K562 (cell line): ENCODE results near the gene SIGLEC7.

ENCODE experiments used
- CBX1 ChIP-seq: sonication (generic); IDR thresholded peaks from 2 replicates; pipeline ENCODE4 v1.6.1; 2016; ENCODE audit warnings: antibody characterized with exemption, low read depth, mild to moderate bottlenecking
- ELF4 ChIP-seq: fragments of 450-650 bp; formaldehyde crosslinking; IDR thresholded peaks from 2 replicates; pipeline ENCODE4 v1.4.0; 2022; ENCODE audit warnings: missing genetic modification characterization
- HSF4 ChIP-seq: fragments of 250-450 bp; sonication (Bioruptor Pico); IDR thresholded peaks from 2 replicates; pipeline ENCODE4 v2.1.2; 2022; ENCODE audit warnings: mild to moderate bottlenecking, moderate library complexity, borderline replicate concordance
- MLLT1 ChIP-seq, 2 experiments: fragments of 450-650 bp; IDR thresholded peaks; 2 replicates each; pipeline ENCODE4 v1.6.1; 2016
- NCOA1 ChIP-seq: fragments of 450-650 bp; IDR thresholded peaks from 2 replicates; pipeline ENCODE4 v1.6.1; 2016; ENCODE audit warnings: low read depth
- POLR2AphosphoS5 ChIP-seq: IDR thresholded peaks from 2 replicates; pipeline ENCODE4 v1.6.1; 2011; ENCODE audit warnings: mild to moderate bottlenecking, low read depth, low read length, moderate library complexity; ENCODE audit not compliant: control insufficient read depth, insufficient read depth
- PRMT5 ChIP-seq: sonication (generic); formaldehyde crosslinking; IDR thresholded peaks from 2 replicates; pipeline ENCODE4 v1.5.0; 2020; ENCODE audit warnings: missing genetic modification reagents
- SREBF1 ChIP-seq: fragments of 150-350 bp; IDR thresholded peaks from 2 replicates; pipeline ENCODE4 v1.6.1; 2014; ENCODE audit warnings: antibody characterized with exemption, low read depth, low read length, borderline replicate concordance
- SRSF1 ChIP-seq: fragments of 200-400 bp; formaldehyde crosslinking; IDR thresholded peaks from 2 replicates; pipeline ENCODE4 v1.6.1; 2017; ENCODE audit warnings: mild to moderate bottlenecking, low read depth, low read length, moderate library complexity
- ZKSCAN1 ChIP-seq: fragments of 150-350 bp; IDR thresholded peaks from 2 replicates; pipeline ENCODE4 v1.6.1; 2016; ENCODE audit warnings: low read depth, low read length
- ZNF589 ChIP-seq: fragments of 200-800 bp; sonication (Bioruptor generic); IDR thresholded peaks from 2 replicates; pipeline ENCODE4 v1.6.1; 2016; ENCODE audit warnings: low read depth, missing genetic modification characterization, missing compliant biosample characterization
- TF ChIP-seq, protein P1 (sequence below): sonication (generic); formaldehyde crosslinking; IDR thresholded peaks from 2 replicates; pipeline ENCODE4 v1.8.0; 2023; ENCODE audit warnings: mild to moderate bottlenecking, missing genetic modification reagents
- TF ChIP-seq, protein P2 (sequence below): fragments of 450-650 bp; IDR thresholded peaks from 2 replicates; pipeline ENCODE4 v1.6.1; 2018; ENCODE audit not compliant: partially characterized antibody
- TF ChIP-seq, protein P3 (sequence below): fragments of 250-450 bp; sonication (Bioruptor Pico); IDR thresholded peaks from 2 replicates; pipeline ENCODE4 v1.4.0; 2020; ENCODE audit warnings: mild to moderate bottlenecking, moderate library complexity

DNA sequence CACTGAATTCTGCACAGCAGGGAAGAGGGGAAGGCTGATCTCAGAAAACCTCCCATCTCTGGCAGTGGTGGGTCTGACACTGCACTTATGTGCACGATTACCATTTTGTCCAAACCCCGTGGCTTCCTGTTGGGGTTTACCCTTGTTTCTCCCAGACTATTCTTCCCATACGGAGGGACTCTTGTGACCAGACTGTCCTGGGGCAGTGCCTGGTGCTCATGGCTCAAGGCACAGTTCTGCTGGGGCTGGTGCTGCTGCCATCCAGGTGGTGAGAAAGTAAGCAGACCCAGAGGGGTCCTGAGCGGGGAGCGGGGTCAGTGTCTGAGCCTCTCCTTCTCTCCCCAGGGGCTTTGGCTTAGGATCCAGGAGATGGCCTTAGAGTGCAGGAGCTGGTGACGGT lies 22.5 kb upstream of the SIGLEC7 start:
- TF ChIP-seq PRMT5 (CRISPR knock-in tag) (no peak), HSF4 (CRISPR knock-in tag) (no peak), MLLT1 (IDR thresholded peaks at IDR 0.05) (no peak), SREBF1 (no peak), ELF4 (CRISPR knock-in tag) (no peak), POLR2AphosphoS5 (no peak), NCOA1 (no peak), CBX1 (no peak), SRSF1 (no peak), ZKSCAN1 (no peak), ZNF589 (CRISPR knock-in tag) (no peak)
- TF ChIP-seq, protein P1, sequence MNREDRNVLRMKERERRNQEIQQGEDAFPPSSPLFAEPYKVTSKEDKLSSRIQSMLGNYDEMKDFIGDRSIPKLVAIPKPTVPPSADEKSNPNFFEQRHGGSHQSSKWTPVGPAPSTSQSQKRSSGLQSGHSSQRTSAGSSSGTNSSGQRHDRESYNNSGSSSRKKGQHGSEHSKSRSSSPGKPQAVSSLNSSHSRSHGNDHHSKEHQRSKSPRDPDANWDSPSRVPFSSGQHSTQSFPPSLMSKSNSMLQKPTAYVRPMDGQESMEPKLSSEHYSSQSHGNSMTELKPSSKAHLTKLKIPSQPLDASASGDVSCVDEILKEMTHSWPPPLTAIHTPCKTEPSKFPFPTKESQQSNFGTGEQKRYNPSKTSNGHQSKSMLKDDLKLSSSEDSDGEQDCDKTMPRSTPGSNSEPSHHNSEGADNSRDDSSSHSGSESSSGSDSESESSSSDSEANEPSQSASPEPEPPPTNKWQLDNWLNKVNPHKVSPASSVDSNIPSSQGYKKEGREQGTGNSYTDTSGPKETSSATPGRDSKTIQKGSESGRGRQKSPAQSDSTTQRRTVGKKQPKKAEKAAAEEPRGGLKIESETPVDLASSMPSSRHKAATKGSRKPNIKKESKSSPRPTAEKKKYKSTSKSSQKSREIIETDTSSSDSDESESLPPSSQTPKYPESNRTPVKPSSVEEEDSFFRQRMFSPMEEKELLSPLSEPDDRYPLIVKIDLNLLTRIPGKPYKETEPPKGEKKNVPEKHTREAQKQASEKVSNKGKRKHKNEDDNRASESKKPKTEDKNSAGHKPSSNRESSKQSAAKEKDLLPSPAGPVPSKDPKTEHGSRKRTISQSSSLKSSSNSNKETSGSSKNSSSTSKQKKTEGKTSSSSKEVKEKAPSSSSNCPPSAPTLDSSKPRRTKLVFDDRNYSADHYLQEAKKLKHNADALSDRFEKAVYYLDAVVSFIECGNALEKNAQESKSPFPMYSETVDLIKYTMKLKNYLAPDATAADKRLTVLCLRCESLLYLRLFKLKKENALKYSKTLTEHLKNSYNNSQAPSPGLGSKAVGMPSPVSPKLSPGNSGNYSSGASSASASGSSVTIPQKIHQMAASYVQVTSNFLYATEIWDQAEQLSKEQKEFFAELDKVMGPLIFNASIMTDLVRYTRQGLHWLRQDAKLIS (CRISPR knock-in tag) = no peak
- TF ChIP-seq, protein P2, sequence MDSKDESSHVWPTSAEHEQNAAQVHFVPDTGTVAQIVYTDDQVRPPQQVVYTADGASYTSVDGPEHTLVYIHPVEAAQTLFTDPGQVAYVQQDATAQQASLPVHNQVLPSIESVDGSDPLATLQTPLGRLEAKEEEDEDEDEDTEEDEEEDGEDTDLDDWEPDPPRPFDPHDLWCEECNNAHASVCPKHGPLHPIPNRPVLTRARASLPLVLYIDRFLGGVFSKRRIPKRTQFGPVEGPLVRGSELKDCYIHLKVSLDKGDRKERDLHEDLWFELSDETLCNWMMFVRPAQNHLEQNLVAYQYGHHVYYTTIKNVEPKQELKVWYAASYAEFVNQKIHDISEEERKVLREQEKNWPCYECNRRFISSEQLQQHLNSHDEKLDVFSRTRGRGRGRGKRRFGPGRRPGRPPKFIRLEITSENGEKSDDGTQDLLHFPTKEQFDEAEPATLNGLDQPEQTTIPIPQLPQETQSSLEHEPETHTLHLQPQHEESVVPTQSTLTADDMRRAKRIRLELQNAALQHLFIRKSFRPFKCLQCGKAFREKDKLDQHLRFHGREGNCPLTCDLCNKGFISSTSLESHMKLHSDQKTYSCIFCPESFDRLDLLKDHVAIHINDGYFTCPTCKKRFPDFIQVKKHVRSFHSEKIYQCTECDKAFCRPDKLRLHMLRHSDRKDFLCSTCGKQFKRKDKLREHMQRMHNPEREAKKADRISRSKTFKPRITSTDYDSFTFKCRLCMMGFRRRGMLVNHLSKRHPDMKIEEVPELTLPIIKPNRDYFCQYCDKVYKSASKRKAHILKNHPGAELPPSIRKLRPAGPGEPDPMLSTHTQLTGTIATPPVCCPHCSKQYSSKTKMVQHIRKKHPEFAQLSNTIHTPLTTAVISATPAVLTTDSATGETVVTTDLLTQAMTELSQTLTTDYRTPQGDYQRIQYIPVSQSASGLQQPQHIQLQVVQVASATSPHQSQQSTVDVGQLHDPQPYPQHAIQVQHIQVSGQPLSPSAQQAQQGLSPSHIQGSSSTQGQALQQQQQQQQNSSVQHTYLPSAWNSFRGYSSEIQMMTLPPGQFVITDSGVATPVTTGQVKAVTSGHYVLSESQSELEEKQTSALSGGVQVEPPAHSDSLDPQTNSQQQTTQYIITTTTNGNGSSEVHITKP = no peak
- TF ChIP-seq, protein P3, sequence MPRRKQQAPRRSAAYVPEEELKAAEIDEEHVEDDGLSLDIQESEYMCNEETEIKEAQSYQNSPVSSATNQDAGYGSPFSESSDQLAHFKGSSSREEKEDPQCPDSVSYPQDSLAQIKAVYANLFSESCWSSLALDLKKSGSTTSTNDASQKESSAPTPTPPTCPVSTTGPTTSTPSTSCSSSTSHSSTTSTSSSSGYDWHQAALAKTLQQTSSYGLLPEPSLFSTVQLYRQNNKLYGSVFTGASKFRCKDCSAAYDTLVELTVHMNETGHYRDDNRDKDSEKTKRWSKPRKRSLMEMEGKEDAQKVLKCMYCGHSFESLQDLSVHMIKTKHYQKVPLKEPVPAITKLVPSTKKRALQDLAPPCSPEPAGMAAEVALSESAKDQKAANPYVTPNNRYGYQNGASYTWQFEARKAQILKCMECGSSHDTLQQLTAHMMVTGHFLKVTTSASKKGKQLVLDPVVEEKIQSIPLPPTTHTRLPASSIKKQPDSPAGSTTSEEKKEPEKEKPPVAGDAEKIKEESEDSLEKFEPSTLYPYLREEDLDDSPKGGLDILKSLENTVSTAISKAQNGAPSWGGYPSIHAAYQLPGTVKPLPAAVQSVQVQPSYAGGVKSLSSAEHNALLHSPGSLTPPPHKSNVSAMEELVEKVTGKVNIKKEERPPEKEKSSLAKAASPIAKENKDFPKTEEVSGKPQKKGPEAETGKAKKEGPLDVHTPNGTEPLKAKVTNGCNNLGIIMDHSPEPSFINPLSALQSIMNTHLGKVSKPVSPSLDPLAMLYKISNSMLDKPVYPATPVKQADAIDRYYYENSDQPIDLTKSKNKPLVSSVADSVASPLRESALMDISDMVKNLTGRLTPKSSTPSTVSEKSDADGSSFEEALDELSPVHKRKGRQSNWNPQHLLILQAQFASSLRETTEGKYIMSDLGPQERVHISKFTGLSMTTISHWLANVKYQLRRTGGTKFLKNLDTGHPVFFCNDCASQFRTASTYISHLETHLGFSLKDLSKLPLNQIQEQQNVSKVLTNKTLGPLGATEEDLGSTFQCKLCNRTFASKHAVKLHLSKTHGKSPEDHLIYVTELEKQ (CRISPR knock-in tag) = no peak
